ENCODE results near the gene CLEC18B.
"Not testable (repeated sequence)": the region's sequence is repeated elsewhere in the genome, so short reads cannot be mapped to it uniquely, and the experiment has no call there.

CLEC18B gene

DNA sequence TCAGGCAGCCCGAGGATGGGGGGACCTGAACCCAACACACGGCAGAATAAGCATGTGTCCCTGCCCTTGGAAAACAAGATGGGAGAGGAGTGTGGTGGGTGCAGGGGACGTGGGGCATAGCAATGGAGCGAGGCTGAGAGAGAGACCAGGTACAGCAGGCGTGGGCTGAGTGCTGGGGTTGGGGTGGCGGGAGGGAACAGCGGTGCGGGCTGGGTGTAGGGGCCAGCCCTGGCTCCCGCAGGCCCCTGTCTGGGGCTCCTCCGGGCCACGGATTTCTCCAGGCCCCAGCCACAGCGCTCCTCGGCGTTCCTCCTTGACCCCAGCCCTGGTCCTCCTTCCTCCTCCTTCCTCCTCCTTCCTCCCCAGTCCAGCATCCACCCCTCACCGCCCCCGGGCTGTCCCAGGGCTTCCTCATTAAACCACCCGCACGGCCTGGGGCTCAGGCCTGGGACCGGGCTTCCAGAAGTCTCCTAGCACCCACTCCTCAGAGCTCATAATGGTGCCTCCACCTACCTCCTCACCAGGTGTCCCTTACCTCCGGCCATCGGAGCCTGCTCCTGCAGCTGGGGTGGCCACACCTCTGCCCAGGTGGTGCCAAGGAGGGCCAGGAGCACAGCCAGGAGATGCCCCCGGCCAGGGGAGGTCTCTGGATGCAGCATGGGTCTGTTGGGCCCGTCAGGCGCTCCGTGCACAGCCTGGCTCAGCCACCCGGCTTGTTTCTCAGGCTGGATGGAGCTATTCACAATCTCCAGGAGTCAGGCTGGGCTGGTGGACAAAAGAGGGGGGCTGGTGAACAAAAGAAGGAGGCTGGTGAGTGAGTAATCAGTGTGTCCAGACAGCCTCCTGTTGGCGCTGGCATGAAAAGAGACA, at the start of gene CLEC18B:
Gene CLEC18B, minus strand, starts transcription at position 867 of the 870 bp plus-strand sequence. Its CDS starts 208 bp downstream, at position 659.
- DNase-seq: not testable (repeated sequence)

DNA sequence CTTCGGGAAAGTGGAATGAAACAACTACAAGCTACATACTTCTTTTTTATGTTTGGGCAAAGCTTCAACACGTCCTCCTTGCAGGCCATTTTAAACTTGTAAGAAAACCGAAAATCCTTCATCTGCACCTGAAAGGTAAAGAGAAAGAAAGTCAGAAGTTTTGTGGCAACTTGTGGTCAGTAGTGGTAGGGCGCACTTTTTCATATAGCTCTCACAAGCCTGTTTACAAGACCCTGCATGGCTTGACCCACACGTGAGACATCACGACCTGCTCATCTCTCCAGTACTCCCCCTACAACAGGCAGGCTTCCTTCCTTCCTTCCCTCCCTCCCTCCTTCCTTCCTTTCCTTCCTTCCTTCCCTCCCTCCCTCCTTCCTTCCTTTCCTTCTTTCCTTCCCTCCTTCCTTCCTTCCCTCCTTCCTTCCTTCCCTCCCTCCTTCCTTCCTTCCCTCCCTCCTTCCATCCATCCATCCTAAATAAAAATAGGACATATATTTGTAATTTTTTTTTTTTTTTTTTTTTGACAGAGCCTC, 48.7 kb upstream of the CLEC18B start:
- DNase-seq: no peak

DNA sequence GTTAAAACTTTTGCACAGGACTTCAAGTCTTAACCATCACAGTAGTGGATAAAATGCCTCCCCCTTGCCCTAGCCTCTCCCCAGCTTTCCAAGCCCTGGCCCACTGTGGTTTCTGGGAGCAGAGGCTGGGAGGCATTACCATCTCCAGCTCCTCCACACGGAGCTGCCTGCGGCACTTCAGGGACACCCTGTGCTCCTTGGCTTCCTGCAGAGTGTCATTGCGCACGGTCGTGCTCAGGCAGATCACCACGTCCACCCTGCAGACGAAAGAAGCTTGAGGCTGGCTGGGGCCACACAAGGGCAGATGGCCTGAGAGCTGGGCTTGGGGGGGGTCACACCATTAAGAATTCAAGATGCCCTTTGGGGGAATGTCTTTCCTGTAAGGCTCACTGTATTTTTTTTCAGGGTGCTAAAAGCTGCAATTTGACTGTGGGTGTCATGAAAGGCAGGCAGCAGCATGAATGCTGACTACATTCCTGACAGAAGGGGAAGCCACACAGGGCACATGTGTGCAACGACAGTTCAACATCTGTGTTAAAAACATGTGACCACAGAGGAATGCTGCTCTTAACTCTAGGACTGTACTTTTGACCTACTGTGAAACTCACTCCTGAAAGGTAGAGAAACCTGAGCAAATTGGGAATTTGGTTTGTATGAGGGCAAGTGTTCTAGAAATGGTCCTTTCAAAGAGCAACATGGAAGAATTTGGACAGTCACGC, 47.7 kb upstream of the CLEC18B start:
- no peak for DNase-seq

DNA sequence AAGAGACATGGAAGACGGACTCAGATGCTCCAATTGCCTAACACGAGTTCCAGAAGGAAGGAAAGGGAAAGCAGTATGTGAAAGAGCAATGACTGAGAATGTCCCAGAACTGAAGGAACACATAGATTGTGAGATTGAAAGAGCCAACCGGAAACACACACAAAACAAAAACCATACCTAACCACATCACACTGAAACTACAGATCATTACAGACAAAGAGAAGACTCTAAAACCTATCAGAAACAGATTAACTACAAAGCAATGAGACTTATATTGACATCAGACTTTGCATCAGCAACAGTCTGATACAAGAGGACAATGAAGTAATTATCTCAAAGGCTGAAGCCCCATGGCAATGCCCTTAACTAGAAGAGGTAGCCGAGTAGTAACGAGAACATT, 45.6 kb upstream of the CLEC18B start:
- DNase-seq: no peak

DNA sequence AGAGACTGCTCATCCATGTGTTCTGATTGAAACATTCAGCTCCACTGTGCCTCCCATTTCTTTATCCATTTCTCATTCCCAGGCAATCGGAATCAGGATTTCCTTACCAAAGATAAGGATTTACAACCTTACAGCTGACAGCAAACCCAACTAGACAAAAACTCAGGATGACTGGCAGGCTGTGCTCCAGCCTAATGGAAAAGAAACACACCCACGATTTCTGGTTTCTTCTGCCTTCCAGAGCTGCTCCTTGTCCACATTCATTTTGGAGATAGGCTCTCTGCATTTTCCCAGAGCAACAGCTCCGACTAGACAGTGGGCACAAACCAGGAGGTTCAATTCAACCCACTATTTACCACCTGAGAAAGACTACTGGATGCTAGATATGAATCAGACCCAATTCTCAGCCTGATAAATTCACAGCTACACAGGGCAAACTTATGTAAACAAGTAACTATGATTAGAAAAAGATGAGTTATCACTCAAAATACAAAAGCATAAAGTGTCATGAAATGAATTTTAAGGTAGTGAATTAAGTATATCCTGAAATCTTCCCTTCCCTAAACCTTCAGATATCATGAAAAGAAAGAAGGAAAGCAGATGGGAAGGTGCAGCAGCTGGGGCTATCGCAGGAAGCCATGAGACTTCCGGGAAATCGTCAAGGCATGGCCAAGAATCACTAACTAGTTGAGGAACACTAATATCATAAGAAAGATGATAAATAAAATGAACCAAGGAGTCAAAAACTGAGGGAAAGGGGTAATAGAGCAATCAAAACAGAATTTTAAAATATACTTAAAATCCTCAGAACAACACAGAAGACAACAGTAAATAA, 44.8 kb upstream of the CLEC18B start:
- no peak for DNase-seq

DNA sequence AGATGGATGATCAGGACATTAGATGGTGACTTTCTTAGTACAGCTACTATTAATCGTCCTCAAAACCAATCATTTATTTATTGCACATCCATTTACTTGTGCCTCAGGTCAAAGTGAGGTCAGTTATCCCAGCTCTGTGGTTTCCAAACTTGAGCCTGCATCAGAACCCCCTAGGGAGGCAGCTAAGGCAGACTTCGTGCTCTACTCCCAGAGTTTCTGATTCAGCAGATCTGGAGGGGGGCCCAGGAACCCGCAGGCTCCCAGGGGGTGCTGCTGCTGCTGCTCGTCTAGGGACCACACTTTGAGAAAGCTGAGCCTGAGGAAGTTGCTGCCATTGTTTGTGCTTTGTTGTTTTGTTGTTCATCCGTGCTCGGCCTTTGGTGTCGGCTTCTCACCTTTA, 44.0 kb upstream of the CLEC18B start:
- DNase-seq: no peak

DNA sequence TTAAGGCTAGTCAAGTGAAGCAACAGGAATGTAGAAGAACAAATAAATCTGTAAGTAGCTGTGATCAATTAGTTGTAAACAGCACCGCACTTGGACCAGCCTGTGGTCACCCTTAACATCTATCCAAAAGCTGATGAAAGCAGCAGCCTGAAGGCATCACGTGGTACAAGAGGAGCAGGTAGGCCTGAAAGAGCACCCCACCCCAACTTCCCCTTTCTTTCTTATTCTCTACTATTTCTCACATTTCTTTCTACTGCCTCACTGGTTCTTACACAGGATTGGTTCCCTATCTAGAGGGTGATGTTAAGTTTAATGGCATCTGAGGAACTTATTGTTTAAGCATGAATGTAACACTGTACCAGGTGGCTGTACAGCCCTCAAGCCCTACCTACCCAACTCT, 42.6 kb upstream of the CLEC18B start:
- no peak for DNase-seq

DNA sequence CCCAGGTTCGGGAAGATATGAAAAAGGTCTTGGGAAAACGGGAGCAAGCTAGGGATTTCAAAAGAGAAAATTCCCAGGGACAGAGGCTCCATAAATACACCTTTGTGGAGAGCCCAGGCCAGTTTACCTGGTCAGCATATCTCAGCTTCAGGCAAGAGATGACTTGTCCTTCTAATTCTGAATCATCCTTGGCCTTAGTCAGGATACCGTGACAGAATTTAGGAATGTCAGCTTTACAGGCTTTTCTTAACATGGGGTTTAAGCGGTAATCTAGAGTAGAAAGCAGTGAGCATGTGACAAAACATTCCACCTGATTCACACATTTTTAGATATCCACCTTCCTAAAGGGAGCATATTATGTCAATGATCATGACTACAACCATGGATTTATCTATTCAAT, 41.1 kb upstream of the CLEC18B start:
- DNase-seq: no peak

DNA sequence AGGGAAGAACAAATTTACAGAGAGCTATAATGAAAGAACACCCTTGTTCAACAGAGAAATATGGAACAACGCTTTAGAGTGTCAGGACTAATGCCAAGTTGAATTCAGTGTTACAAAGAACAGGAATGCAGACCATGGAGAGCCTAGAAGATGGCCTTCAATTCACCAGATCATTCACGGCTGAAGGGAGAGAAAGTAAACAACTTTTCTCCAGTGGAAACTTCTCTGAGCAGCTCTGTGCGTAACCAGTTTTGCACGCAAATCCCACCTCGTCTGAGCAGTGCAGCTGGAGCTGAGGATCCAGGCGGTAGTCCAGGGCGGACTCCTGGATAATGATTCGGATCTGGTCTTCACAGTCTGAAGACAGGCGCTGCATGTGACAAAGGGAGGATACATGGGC, 40.5 kb upstream of the CLEC18B start:
- no peak for DNase-seq

DNA sequence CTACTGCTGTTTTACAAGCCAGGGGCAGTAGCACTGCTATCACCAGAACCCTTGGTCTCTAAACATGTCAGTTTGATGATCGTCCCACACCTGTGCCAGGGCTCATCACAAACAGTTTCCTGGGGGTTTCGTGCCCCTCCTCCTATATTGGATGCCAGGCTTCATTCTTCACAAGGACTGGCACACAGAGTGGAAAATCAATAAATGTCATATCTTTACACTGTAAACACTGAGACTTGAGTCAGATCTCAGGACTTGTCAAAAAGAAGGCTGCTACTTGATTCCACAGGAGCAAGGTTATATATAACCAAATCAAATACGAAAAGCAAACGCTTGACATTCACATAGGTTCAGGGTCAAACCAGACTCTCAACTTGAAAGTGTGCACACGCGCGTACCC, 39.3 kb upstream of the CLEC18B start:
- DNase-seq: no peak

DNA sequence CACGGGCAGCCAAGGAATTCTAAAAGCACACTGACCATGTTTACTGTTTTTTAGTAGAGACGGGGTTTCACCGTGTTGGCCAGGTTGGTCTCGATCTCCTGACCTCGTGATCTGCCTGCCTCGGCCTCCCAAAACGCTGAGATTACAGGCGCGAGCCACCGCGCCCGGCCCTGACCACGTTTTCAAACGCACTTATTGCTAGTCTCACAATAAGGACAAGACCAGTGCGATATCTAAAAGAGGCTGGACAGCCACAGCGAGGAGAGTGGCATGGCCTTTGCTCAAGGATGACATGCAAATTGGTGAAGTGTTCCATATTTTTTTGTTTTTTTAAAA, 35.0 kb upstream of the CLEC18B start:
- DNase-seq: no peak

DNA sequence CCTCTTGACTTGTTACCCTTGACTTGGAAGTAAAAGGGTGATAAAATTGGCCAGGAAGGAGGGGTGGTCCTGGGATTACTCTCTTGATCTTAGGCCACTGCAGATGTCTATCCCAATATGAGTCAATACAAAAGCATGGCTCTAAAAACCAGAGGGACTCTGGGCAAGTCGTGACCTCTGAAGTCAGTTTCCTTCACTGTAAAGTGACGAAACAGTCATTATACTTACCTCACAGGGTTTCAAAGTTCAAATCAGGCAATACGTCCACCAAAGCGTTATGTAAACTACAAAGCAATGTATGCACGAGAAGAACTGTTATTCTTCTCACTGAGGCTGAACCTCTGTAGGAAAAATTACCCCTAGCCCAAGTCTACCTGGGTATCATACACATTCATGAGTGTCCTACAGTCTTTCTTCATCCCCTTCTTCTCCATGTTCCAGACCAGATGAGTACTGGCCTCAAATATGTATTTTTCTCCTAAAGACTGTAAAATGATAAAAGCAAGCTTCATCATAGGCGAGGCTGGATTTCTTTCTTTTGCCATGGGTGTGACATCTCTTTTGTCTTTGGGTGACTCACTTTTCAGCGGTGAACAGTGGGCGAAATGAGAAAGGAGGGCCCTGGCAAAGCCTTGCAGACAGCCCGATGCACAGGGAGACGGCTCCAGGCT, 34.5 kb upstream of the CLEC18B start:
- no peak for DNase-seq

DNA sequence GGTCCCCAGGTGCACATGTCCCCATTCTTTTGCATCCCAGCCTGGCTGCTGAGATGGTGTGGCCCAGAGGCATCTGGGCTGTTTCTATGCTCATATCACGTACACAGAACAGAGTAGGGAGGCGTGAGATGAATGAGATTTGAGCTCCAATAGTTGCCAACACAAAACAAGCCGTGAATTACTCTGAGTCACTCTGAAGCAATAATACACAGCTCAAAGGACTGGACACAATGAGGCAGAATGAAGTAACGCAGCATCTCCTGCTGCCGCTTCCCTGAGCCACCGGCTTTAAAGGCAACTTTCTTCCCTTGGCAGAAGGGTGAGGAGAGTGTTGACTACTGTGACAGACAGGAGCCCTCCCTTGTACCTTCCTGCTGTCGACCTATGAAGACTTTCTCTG, 33.9 kb upstream of the CLEC18B start:
- no peak for DNase-seq

DNA sequence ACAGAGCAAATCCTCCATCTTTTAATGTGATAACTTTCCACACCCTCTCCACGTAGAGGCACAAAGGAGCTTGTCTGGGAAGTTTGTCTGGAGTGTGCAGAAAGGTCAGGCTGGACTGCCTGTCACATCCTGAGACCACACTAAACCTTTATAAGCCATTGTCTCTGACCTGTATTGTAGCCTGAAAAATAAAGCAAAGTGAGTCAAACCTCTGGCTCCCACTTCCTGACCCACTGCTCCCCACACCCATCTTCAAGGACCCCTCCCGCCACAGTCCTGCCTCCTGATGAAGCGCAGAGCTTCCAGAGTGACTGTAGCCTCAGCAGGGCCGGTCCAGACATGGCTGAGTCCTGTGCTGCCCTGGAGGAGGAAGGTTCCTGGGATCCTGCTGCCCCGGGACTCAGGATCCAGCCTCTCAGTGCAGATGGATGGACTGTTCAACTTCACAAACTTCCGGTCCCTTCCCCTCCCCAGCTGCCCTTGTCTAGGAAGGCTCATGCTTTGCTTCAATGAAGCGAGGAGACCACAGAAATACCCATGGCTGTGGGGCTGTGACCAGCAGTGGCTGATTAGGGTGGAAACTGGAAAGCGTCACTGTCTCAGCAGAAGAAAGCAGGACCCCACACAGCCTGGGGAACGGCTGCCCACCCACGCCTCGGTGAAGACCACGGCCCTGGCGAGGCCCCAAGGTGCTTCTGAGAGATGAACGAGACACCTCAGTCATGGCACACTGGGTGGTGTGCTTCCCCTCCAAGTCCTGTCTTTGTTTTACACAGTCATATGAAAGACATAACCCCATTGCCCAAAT, 30.9 kb upstream of the CLEC18B start:
- no peak for DNase-seq

DNA sequence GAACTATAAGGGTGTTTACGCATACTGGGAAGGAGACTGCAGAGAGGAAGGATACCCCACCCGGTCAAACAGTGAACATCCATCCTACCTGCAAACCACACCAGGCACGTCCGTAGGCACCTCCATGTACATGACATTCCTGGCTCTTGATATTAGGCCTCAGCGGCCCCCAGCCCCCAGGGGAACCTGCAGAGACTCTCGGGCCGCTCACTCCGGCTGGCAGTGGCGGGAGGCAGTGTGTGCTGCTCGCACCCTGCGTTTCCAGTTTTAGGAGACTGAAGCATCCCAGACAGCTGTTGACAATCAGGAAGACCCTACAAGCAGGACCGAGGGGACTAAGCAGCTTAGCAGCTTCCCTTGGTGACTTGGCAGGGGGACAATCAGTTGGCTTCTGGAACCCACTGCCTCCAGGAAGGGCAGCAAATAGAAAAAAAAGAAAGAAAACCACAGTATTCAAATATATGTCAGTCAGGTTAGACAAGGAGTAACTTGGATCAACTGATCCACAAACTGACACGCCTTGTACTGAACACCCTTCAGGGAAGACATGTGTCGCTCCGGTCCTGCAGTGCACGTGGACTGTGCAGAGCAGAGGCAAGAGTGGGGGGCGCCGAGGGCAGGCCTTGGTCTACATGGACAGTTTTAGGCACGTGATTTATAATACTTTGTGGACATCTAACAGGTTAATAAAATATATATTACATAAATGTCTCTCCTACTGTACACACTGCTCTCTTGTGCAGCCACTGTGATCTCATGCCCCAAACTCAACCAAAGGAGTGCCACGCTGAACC, 29.9 kb upstream of the CLEC18B start:
- DNase-seq: no peak

DNA sequence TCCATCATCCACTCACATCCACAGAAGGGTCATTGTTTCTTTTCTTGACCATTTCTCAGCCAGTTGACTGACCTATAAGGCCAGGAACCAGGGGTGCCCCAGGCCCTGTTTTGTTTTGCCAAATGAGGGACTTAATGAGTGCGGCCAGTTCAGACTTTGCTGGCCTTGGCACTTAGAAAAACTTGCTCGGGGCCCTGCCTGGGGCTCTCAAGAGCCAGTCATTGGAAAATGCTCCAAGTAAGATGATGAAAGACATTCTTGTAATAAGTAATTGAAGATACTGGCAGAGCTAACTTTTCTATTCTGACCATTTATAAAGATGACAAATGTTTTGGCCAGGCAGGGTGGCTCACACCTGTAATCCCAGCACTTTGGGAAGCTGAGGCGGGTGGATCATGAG, 29.0 kb upstream of the CLEC18B start:
- no peak for DNase-seq

DNA sequence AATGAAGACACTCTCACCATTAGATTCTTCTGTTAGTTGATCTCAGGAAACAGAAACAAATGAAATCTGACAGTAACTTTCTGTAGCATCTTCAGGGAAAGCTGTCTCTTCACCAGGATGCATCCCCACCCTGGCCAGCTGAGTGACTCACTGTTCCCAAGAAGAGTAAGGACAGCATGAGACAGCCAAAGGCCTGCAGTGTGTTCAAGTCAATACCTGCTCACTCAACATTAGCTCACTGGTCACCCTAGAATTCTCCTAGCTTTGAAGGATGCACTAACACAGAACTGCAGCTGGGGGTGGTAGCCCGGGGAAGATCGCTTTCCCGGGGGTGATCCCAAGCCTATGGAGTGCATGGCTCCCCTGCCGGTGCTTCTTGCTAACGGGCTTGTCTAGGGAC, 28.2 kb upstream of the CLEC18B start:
- peak; percentile 69 for DNase-seq

DNA sequence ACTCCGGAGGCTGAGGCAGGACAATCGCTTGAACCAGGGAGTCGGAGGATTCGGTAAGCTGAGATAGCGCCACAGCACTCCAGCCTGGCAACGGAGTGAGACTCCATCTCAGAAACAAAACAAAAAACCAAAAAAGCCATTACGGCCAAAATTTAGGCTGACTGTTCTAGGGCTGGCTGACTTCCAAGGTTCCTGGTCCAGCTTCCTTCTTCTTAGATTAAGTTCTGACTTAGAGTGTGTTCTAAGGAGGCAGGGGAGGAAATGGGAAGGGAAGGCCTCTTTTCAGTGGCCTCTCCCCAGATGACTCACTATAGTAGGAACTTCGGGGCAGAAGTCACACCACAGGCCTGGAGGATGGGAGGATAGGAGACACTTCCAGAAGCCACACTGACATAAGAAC, 27.7 kb upstream of the CLEC18B start:
- peak; percentile 90 for DNase-seq

DNA sequence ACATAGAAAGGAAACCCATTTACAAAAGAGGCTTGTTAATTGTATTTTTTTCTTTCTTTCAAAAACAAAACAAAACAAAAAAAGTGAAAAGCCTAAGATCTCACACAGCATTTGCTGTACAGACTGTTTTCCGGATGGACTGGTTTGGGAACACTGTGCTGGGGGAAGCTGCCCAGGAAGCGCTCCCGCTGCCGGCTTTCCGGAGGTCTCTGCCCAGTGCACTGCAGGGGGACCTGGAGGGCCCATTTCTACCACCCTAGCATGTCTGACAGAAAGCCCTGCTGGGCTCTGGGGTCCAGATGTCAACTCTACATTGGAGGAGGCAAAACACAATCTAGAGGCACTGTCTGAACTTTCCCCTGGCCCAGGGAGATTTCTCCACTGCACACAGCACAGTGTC, 26.3 kb upstream of the CLEC18B start:
- DNase-seq: no peak

DNA sequence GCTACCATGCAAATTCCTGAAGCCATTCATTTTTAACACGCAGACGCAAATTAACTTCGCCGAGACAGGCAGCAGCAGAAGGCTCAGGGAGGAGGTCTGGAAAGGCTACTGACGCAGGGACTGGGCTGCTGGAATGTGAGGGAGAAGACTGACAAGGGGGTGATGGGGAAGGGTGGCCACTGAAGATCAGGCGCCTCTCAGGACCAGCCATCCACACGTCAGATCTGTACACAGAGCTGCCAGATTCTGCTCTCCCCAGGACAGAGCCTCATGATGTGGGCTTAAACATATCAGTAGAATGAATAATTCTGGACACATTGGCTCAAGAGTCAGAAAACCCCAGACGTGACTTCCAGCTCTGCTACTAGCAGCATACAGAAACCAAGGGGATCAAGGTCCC, 25.6 kb upstream of the CLEC18B start:
- no peak for DNase-seq

All from fibroblast of skin of right quadriceps (primary cell).